Stimulated activated CD4-positive, alpha-beta T cell treated with anti-CD3 and anti-CD28 coated beads, Interleukin-12 subunit alpha, Interleukin-12 subunit beta, amount 100 ng/mL, for 4 hours (primary cell): ENCODE measurements around the gene EED.

Experiments used
- DNase-seq: peaks from one replicate; pipeline ENCODE4 v3.0.0-alpha.2; 2020

The EED gene, protein sequence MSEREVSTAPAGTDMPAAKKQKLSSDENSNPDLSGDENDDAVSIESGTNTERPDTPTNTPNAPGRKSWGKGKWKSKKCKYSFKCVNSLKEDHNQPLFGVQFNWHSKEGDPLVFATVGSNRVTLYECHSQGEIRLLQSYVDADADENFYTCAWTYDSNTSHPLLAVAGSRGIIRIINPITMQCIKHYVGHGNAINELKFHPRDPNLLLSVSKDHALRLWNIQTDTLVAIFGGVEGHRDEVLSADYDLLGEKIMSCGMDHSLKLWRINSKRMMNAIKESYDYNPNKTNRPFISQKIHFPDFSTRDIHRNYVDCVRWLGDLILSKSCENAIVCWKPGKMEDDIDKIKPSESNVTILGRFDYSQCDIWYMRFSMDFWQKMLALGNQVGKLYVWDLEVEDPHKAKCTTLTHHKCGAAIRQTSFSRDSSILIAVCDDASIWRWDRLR

DNA sequence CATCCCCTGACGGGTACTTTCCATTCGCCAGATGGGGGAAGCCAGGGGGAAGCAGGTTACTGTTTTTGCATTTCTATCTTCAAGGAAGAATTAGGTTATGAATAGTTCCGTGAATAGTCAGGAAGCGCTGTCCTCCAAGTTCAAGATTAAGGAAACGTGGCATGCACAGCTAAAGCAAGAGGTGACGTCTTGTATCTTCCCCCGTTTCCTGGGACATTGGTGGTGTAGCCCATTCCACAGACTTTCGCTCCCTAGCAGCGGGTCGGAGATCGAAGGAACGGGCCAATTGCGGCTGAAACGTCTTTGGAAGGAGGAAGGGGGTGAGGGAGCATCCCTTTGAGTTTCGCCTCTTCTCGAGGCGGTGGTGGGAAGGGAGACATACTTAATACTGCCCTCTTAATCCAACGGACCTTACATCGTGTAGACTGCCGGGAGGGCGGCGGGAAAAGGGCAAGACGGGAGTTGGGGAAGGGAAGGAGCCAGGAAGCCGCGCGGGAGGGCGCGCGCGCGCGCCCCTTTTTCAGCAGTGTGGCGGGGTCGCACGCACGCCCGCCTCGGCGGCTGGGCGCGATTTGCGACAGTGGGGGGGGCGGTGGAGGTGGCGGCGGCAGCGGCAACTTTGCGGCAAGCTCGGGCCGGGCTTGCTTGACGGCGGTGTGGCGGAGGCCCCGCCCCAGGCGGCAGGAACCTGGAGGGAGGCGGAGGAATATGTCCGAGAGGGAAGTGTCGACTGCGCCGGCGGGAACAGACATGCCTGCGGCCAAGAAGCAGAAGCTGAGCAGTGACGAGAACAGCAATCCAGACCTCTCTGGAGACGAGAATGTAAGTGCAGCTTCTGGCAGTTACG lies at the start of gene EED:
Gene EED, plus strand, starts transcription at position 232 of the 847 bp plus-strand sequence. Its CDS starts 477 bp downstream, at position 709.
- peak; percentile 92 for DNase-seq

DNA sequence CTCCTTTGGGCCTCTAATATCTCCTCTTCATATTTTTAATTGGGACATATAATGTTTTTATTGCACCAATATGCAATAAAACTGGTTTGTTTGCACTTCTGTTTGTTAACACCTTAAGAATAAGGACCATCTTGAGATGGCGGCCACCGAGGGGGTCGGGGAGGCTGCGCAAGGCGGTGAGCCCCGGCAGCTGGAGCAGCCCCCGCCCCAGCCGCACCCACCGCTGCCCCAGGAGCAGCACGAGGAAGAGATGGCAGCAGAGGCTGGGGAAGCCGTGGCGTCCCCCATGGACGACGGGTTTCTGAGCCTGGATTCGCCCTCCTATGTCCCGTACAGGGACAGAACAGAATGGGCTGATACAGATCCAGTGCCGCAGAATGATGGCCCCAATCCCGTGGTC lies 49.6 kb upstream of the EED start:
- no peak for DNase-seq

DNA sequence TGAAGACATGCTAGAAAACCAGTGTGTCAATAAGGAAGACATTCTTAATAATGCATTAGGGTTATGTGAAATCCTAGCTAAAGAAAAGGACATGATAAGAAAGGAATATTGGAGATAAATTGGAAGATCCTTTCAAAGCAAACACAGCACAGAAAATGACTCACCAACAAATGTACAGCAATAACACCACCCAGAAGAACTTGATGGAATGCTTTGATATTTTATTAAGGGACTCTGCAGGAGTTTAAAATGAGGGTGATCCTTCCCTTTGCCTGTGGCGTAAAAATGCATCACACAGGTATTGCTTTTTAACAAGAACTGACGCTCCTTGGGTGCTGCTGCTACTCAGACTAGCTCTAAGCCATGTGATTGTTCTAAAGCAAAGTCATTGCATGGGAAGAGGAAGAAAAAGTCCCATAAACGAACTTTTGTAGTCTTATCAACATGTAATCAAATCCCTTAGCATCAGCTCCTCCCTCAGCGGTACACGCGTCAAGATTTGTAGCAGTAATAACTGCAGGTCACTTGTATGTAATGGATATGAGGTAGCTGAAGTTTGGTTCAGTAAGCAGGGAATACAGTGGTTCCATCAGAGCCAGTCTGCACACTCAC lies 48.4 kb upstream of the EED start:
- DNase-seq: no peak

DNA sequence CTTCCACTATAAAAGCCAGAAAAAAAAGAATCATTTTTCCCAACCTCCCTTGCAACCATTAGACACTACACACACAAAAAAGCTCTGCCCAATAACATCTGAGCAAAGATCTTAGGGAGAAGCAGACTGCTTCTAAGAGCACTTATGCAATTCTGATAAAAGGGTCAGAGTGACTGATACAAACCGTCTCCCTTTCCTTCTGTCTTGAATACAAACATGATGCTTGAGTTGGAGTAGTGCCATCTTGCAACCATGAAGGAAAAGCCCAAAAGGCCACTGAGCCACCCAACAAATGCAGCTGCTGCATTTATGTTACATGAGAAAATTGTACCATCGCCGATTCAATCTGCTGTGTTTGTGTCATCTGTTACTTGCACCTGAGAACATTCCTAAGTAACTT lies 47.6 kb upstream of the EED start:
- no peak for DNase-seq

DNA sequence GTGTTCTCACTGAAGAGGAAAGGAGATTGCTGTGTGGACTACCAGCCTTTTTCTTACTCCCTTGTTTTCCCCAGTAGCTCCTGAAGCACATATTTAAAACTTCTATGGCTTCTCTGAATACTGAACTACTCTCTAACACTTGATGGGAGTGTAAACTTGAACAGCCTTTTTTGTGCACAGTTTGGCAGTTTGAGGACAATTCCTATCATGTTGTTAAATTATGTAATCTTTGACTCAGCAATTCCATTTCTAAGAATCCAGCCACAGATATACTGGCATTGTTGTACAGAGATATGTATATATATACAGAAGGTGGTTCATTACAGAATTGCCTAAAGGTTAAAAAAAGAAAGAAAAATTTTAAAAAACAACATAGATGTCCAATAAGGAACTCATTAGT lies 47.1 kb upstream of the EED start:
- DNase-seq: no peak

DNA sequence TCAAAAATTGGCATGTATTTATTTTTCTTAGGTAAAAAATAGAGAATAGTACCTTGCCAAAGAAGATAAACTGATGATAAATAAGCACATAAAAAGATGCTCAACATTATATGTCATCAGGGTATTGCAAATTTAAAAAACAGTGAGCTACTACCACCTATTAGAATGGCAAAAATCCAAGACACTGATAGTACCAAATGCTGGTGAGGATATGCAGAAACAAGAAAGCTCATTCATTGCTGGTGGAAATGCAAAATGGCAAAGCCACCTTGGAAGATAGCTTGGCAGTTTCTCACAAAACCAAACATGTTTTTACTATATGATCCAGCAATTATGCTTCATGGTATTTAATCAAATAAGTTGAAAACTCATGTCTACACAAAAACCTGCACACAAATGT lies 46.4 kb upstream of the EED start:
- no peak for DNase-seq

DNA sequence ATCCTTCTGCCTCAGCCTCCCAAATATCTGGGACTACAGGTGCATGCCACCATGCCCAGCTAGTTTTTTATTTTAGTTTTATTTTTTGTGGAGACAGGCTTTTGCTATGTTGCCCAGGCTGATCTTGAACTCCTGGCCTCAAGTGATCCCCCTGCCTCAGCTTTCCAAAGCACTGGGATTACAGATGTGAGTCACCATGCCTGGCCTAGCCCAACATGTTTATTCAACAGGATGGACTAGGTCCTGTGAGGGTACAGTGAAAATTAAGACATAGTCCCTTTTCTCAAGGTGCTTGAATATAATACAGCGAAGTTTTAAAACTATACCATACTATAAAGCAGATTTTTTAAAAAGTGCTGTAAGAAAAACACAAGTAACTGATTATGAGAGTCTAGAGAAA lies 45.2 kb upstream of the EED start:
- no peak for DNase-seq

DNA sequence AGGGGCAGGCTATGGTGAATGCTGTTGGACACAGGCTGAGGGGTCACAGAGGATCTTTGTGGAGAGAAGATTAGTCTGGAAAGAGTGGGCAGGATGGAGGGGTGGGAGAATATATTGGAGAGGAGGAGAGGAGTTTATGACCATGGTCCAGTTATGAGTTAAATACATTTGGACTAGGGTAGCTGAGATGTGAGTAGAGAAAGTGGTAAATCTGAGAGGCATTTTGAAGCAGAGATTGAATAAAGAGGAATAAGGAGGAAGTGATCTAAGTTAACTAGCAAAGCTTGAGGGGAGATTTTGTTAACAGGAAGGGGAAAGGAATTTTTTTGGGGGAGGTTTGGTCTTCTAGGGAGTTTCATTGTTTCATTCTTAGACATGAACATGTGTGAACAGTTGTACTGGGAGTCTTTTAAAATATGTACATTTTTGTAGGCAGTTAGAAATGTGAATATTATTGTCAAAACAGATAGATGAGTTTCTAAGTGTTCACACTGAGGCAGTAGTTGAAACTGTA lies 43.1 kb upstream of the EED start:
- no peak for DNase-seq

DNA sequence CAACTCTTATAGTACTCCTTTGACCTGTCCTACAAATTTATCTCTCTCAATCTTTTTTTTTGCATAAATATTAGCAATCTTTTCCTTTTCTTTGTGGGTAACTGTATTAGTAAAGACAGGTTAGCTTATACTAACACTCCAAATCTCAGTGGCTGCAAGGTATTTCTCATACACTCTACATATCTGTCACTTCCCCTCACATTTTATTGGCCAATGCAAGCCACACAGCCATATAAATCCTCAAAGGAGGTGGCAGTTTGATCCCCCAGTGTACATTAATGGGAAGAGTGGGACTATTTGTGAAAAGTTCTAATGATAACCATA lies 42.6 kb upstream of the EED start:
- no peak for DNase-seq

DNA sequence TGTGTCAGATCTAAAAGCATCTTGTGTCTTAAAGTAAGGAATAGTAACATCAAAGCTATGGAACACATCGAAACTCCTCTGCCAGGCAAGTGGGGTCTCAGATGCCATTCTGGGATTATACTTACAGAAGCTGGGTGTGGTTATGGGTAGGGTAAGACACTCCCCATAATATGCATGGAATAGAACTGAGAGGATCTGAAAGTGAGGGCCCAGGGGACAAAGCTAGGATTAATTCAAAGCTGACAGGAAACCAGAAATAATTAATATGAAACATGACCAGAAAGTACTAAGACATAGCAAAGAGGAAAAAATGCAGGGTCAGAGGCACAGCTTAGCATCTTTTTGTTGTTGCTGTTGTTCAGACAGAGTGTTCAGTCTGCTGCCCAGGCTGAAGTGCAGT lies 40.2 kb upstream of the EED start:
- DNase-seq: no peak

DNA sequence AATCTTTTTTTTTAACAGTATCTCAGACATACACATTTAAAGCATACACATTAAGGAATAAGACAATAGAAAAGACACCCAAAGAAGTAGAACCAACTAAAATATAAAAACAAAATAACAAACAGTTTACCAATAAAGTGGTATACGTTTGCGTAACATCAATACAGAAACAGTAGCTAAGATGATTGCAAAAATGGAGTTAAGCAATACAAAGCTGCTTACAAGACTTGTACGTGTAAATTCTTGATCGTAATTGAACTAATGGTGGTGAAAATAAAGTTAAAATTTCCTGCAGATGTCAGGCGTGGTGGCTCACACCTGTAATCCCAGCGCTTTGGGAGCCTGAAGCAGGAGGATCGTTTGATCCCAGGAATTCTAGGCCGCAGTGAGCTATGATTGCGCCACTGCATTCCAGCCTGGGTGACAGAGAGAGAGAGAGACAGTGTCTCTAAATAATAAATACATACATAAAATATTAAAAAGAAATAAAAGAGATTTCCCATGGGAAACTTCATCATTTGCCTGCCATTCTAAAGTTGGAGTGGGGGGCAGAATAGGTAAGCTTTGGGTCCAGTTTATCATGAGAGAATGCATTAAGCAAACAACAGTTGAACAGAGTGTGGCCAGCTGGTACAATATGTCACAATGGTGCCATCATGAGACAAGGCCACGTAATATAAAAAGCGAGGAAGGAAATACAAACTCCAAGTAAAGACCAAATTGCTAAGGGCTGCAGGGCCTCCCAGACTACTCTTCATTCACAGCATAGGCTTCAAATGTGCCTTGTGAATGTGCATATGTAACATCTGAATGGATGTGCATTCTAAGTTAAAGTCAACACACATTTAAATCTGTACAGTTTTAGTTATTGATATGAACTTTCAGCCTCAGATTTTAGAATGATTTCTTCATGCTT lies 38.9 kb upstream of the EED start:
- no peak for DNase-seq

DNA sequence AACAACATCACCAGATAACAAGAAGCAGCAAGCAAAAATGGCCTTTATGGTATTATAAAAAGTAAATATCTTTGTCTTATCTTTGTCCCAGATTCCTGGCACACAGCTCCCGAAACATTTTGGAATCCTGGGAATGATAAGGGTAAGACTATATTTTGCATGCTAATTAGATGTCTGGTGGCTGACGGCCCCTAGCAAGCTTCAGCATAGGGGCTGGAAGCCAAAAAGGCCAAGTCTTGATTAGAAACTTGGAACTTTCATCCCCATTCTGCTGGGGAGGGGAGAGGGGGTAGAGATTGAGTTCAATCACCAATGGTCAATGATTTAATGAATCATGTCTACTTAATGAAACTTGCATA lies 38.2 kb upstream of the EED start:
- no peak for DNase-seq

DNA sequence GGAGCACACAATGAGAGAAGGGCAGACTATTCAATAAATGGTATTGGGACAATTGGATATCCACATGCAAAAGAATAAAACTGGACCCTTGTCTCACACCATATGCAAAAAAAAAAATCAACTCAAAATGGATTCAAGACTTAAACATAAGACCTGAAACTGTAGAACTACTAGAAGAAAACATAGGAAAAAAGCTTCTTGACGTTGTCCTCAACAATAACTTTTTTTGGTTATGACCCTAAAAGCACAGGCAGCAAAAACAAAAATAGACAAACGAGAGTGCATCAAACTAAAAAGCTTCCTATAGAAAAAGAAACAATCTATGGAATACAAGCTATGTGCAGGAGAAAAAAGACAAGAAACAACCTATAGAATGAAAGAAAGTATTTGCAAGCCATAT lies 37.1 kb upstream of the EED start:
- DNase-seq: no peak

DNA sequence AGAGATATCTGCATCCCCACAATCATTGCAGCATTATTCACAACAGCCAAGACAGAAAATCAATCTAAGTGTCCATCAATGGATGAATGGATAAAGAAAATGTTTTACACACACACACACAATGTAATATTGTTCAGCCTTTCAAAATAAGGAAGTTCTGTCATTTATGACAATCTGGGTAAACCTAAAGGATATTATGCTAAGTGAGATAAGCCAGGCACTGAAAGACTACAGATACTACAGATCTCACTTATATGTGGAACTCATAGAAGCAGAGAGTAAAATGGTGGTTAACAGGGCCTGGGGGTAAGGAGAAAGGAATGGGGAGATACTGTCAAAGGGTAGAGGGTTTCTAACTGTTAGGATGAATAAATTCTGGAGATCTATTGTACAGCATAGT lies 36.0 kb upstream of the EED start:
- DNase-seq: no peak

DNA sequence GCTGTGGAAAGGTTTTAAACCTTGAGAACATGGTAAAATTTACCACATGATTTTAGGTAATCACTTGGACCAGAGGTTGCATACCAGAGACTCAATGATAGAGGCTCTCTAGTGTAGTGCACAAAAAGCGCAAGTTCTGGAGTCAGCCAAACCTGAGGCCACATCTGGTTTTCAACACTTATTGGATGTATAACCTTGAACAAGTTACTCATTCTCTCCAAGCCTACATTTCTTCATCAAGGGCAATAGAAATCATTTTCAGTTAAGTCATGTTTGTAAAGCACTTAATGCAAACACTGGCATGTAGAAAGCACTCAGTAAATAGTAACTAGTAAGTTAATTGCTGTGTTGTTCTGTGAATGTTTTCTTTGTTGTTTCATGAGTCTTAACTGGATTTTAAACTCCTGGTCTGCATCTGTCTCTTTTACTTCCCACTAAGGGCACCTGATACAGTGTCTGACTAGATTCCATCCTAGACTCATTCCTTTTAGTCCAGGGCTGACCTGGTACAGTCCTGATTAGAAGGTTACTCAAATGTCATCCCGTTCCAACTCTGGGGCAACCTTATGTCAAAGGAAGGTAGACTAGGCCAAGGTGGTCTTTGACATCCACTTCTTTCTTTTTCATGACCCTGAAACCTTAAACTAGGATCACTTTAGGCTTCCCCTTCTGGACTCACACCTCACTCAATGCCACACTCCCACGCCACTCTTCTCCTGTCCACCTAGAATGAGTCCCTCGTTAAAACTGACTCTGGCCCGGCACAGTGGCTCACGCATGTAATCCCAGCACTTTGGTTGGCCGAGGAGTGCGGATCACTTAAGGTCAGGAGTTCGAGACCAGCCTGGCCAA lies 34.5 kb upstream of the EED start:
- DNase-seq: no peak

DNA sequence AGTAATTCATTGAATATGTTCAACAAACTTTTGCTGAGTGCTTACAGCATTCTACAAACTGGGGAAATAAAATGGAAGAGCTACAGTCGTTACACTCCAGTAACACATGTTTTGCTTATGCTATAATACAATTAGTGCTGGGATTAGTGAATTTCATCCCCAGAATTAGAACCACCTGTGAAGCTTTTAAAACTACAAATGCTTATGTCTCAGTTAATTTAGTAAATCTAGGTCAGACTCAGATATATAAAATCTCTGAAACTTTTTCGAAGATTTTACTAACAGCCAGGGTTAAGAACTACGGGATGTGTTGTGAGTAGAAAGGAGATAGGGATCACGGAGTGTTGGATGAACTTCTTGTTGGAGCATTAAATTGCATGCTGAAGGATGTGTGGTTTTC lies 33.7 kb upstream of the EED start:
- no peak for DNase-seq

DNA sequence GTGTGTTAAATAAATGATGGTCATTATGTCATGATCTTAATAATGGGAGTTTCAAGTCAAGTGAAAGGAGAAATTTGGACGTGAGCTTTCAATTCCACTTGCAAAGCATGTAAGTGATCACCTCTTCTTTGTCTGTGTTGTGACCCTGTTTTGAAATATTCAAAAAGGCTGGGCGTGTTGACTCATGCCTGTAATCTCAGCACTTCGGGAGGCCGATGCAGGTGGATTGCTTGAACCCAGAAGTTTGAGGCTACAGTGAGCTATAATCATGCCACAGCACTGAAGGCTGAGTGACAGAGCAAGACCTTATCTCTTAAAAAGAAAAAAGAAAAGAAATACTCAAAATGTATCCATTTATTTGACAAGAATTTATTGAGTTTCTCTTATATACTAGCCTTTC lies 32.9 kb upstream of the EED start:
- no peak for DNase-seq

DNA sequence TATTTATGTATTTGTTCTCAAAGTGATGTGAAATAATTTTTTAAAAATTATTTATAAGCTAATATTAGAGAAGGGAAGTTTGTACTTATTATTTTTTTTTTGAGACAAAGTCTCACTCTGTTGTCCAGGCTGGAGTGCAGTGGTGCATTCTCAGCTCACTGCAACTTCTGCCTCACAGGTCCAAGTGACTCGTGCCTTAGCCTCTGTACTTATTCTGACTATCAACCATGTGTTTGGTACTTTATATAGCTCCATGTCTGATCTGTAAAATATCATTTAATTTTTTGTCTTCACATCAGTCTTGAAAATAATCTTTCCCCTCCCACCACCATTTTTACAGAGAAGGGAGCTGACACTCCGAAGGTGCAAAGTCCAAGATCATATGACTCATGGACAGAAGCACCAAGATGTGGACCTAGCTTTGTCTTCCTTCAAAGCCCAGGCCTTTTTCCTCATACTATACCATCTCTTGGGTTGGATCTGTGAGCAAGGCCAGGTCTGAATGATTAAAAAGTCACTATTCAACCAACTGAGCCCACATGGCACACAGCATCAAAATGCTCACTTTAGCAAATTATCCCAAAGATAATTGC lies 32.4 kb upstream of the EED start:
- no peak for DNase-seq

DNA sequence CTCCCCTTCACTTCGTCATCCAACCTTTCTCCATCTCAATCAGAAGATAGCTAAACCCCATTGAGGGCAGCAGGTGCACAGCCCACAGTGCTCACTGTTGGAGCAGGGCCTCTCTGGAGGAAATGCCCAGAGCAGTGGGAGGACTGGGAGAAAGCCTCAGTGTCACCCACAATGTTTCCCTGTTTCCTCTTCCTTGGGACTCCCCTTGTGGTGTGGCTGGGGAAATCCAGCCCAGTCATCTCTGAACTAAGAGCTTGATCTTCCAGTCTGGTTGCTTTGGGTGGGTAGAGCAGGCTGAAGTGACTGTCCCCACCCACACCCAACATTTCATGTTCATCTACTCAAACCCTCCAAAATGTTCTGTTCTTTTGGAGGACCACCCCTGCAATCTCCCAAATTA lies 29.8 kb upstream of the EED start:
- peak; percentile 60 for DNase-seq

DNA sequence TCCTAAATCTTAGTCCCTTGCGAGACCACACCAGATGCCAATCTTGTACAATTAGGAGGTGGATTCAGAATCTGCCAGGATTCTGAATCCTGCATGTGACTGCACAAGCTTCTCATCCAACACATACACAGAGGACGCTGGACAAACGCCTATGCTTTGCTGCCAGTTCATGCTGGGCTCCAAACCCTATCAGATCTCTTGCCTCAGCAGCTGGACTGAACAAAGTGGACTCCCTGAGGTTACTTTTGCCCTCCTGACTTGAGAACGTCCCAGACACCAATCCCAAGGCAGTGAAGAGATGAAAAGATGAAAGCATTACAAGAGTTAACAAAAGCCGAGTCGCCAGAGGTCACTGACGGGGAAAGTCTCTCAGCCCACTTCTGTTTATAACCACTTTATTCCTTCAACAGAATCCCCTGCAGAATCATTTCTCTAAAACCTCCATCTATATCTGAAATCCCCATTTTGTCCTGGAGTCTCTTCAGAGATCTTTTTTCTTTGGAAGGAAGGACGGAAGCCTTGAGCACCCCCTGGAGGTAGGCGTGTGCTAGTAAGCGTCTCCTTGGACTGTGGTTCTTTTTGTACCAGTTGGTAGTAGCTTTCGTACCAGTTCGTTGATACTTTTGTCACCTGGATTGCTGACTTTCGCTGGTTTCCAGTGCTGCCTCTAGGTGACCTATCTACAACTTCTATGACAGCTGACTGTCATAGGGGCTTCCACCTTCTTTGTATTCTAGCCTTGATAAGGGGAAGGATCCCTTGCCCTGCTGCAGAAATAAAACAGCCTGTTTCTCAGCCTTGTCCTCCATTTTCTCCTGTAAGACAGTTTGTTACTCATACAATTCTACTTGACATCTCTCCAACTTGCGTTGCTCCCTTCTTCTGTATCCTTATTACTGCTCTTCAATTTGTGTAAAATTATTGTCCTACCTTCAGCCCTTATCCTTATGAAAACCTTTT lies 26.1 kb upstream of the EED start:
- DNase-seq: peak; percentile 57
